ENCODE data around the gene GCH1.
"Not testable (repeated sequence)": the region's sequence is repeated elsewhere in the genome, so short reads cannot be mapped to it uniquely, and the experiment has no call there.

GCH1 gene

DNA sequence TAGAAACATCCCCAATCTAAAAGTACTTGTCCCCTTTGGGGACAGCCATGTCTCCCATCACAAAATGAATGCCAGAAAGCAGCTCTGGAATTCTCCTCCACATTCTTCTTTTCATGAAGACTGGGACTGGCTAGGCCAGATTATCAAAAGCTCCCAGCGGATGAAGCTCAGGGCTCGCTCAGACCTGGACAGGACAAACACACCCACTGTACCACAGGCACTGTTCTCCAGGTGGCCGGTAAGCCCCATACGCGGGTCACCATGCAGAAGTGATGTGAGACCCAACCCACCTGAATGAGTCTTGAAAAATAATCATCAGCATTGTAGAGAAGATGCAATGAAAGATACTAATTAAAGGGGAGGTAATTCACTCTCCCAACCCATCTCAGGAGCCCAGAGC, 85.1 kb downstream of the GCH1 start:
- no peak for DNase-seq

DNA sequence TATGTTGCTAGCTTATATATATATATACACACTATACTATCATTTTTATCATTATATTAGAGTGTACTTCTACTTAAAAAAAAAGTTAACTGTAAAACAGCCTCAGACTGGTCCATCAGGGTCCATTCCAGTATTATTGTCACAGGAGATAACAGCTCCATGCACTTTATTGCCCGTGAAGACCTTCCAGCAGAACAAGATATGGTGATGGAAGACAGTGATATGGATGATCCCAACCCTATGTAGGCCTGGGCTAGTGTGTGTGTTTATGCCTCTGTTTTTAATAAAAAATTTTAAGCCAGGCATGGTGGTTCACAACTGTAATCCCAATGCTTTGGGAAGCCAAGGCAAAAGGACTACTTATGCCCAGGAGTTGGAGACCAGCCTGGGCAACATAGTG, 86.2 kb downstream of the GCH1 start:
- no peak for DNase-seq

DNA sequence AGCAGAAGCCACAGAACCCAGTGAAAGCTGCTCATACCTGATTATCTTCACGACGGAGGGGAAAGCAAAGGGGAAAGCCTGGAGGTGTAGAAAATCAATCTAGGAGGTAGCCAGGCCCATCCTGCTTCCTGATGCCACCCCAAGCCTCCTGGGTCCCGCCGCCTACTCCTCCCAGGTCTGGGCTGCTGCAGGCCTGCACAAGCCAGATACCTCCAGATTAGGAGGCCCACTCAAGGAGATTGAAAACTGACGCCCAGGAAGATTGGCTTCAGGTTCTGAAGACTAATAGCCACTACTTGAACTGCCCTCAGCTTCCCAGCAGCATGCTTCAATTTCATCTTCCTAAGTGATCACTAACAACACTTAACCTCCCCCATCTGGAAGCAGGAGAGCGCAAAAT, 87.1 kb downstream of the GCH1 start:
- DNase-seq: no peak

DNA sequence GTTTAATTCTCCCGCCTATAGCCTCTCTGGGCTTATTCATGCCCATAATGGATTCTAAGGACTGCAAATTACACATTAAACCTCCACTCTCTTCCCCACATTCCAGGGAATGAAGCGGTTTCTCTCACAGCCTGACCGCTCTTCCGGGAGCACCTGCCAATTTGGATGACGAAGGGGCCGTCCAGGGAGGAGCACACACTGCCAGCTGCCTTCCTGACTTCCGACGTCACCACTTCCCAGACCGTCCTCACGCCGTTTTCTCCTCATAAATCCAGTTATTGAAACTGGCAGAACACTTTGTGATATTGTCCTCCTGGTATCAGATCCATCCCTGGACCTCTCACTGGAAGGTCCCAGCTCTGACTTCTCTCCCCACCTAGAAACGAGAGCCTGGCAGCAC, 87.6 kb downstream of the GCH1 start:
- no peak for DNase-seq

DNA sequence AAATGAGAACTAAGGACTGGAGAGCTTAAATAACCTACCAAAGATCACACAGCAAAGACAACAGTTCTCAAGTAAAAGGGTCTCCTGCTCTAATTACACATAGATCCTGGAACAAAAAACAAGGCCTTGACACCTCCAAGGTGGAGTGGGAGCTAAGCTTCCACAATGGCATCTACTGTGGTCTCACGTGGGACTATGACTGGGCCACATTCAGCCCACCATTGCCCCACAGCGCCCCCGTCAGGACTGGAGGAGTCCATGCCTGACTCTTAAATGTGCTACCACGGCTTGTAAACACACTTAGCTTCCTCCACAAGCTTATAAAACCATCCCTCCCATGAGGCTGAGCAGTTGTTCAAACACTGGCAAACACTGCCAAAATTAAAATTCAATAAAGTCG, 88.5 kb downstream of the GCH1 start:
- no peak for DNase-seq

DNA sequence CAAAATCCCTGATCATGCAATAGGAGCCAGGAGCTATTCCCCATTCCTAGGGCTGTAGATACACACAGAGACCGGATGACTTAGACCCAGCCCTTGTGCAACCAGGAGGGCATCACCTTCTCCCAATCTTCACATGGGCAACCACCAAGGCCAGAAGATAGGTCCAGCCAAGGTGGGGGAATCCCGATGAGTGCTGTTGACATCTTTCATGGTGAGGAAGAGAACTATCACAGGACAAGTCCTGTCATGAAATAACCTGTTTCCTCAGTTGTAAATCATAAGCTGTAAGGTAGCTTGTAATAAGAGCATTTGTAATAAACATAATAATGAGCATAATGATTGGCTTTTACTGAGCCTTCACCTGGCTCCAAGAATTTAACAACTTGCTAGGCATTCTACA, 89.5 kb downstream of the GCH1 start:
- no peak for DNase-seq

DNA sequence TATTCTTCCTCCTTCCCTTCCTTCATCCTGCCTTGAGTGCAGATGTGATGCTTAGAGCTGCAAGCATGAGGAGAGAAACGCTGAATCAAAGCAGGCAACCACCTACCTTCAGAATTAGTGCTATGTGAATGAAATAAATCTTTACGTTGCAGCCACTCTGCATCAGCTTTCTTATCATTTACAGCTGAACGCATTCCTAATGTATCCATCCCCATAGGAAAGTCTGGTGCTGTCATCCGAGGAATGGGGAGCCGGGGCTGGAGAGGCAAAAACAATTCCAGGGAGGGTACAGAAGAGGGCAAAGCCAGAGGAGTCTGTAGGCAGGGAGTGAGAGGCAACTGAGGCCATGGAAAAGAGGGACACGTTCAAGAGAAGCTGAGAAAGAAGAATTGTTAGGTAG, 90.0 kb downstream of the GCH1 start:
- DNase-seq: no peak

DNA sequence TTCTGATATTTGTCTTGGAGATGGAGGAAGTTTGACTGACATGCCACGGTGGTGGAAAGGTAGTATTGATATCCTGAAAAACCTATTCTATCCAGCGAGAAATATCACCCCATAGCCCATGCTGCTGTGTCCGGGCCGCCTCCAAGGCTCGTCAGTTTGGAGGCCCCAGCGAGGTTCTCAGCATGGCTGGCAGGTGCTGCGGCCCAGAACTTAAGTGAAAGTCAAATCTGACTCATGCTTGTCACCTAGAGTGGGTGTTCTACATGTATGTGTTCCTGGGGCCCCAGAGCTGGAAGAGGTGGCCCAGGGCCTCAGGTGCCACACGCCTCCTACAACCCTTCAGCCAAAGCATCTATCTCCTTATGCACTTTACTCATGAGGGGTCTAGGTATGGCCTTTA, 92.9 kb downstream of the GCH1 start:
- no peak for DNase-seq

DNA sequence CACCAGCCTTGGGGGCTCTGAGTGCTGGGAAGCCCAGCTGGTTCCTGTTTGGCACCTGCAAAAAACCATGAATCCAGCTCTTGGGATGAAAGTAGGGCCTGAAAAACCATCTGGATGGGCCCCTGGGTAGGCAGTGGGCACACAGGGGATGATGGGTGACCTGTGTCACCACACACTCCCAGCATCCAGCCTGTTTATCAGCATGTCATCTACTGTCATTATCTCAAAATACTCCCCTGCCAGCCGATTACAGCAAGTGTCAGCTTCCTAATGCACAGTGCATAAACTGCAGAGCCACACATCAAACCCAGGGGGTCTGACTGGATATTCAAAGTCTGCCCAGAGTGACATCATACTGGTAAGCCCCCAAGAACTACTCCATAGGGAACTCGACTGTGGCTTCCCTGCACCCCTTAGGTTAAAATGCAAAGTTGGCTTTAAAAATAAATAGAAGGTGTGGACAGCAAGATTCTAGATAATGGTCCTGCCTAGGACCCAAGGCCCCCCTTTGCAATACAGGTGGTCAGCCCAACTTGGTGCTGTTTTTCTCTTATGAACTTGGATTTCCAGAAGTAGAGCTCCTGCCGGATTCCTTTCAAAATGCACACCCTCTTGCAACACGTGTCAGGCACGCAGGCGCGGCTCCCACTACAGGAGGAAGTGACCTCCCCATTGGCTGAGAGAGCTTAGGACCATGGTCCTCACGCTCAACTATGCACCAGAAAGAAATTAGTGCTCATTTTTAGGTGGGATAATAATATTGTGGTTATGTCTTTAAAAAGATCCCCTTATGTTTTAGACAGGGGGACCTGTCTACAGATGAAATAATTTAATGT, 94.1 kb downstream of the GCH1 start:
- DNase-seq: no peak

DNA sequence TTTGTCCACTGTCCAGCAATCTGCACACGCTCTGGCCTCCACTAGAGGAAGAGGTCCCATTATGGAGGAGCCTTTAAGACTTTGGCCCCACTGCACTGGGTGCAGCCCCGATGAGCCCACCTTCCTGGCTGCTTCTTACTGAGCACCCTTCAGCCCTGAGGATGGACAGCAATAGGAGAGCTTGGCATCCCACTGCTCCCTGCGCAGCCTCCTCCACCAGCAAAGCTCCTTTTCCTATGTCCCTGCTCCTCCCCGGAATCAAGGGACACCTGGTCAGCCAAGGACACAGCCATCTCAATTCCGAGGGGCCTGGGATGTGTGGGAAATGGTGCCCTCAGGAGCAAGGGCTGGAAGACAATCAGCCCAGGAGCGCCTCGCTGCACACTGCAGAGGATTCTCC, 94.7 kb downstream of the GCH1 start:
- DNase-seq: no peak

DNA sequence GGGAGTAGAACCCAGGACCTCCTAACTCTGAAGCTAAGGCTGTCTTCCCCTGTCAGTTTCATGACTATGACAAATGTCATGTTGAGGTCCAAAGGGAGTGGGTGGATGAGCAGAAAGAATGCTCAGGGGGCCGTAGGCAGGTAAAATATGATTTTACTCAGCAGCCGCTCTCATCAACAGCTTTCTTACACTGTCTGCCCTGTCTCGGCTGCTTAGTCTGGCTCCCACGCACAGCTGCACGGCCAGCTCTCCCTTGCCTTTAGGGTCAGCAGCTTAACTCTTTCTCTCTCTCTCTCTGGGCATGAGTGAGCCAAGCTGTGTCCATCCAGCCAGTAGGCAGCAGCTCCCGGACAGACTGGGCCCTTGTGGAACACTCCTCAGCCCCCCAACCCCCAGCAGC, 95.2 kb downstream of the GCH1 start:
- DNase-seq: no peak

DNA sequence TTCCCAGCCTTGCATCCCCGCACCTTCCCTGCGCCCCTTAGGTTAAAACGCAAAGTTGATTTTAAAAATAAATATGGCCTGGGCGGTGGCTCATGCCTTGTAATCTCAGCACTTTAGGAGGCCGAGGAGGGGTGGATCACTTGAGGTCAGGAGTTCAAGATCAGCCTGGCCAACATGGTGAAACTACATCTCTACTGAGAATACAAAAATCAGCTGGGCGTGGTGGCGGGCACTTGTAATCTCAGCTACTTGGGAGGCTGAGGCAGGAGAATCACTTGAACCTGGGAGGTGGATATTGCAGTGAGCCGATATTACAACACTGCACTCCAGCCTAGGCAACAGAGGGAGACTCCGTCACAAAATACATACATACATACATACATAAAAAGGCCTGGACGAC, 96.0 kb downstream of the GCH1 start:
- no peak for DNase-seq

DNA sequence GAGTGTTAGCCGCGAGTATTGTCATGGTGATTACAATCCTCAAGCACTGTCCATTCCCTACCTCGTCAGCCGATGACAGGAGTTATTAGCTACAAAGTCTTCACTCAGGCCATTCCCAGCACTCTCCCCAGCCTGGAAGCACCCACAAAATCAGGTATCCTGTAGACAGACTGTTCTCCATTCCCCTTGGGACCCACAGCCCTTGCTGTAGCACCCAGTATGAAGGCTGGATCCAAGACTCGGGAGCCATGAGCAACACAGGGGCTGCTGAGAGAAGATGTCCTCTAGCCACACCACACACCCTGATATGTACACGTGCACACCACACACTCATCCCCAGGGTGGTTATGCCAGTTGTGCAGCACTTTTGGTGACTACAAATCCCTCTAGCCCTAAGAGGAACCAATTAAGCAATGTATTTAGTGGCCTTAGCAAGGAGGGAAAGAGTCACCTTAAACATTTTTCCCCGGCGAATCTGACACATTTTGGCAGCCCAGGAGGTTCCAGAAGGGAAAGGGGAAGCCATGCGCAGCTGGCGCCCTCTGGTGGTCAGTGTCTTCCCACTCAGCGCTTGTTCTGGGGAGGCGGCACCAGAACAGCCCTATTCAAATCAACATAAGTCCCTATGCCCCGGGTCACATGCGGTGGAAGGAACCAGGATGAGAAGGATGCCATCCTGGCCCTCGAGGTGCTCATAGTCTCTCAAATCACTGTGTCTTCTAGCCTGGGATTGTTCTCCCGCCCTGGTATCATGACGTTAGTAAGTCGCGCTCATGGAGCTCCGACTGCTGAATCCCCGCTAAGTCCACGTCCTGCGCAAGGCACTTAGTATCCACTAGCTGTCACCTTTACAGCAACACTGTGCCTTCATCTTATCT, 96.9 kb downstream of the GCH1 start:
- DNase-seq: peak; percentile 68

DNA sequence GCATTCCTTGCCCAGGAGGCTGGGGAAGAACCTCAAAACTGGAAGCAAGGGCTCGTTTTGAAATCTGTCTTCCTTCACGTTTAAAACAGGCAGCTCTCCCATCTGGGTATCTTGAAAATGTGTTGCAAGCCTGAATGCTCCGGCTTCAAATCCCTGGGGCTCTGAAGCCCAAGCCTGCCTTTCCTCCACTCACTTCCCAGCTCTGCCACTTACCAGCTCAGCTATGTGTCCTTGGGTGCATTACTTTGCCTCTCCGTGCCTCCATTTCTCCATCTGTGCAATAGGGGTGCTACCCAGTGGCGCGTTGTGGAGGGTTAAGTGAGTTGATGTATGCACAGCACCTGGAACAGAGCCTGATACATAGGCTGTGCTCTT, 97.6 kb downstream of the GCH1 start:
- no peak for DNase-seq

DNA sequence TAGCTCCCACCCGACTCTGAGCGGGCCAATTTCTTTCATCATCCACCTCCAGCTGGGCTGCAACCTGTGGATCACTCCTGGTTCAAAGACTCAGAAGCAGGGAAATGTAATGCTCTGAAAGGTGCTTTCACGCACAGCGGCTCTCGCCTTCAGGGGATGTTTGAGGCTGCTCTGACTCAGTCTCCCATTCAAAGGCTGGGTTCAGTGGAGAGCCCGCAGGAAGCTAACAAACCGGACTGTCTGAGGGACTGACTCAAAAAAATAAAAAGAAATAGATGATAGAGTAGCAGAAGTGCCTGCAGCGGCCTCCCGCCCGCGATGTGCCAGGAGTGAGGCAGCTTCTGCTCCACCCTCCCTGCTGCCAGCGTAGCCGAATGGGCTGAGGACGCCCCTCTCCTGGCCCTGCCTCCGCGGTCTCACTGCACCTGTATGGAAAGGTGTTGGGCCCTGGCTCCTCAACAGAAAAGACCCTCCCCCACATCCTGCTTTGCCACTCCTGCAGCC, 98.0 kb downstream of the GCH1 start:
- no peak for DNase-seq

DNA sequence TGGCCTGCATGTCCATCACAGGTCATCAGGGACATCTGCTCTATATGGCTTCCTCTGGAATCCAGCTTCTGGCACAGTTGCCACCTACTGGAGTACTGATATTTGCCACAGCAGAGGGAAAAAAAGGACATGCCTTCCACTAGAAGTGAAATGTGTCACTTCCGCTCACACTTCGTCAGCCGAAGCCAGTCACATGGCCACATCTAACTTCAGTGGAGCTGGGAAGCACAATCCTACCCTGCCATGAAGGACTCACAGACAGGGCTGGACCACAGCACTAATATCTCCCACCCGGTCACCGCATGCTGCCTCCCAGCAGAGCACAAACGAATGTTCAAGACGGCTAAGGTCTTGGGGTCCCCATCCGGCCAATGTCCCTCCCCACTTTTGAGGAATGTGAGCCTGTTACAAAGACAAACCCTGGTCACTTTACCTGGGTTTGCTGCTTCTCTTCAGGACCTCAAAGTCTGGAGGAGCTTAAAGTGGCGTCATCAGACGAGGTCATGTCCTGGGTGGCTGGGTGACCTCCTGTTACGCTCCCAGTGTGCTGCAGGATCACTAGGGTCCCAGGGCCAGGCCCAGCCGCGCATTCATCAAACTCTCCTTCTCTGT, 98.6 kb downstream of the GCH1 start:
- DNase-seq: no peak

DNA sequence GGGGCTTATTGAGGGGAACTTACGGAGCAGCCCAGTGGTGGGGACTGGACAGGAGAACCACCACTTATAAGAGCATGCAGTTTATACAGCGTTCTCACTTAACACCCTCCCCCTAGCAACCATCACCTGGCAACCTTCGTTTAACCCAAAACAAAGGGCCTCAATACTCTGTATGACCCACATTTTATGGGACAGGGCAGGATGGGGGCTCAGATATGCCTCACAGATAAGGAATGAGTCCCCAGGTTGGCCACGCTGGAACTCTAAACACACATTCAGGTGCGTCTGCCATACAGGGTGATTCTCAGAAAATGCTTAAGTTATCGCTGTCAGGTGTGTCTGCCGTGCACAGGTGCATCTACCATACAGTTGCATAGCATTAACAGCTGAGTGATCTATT, 99.2 kb downstream of the GCH1 start:
- no peak for DNase-seq

DNA sequence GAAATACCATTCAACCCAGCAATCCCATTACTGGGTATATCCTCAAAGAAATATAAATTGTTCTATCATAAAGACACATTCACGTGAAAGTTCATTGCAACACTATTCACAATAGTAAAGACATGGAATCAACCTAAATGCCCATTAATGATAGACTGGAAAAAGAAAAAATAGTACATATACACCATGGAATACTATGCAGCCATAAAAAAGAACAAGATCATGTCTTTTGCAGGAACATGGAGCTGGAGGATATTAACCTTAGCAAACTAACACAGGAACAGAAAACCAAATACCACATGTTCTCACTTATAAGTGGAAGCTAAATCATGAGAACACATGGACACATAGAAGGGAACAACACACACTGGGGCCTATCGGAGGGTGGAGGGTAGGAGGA, 101.1 kb downstream of the GCH1 start:
- DNase-seq: not testable (repeated sequence)

DNA sequence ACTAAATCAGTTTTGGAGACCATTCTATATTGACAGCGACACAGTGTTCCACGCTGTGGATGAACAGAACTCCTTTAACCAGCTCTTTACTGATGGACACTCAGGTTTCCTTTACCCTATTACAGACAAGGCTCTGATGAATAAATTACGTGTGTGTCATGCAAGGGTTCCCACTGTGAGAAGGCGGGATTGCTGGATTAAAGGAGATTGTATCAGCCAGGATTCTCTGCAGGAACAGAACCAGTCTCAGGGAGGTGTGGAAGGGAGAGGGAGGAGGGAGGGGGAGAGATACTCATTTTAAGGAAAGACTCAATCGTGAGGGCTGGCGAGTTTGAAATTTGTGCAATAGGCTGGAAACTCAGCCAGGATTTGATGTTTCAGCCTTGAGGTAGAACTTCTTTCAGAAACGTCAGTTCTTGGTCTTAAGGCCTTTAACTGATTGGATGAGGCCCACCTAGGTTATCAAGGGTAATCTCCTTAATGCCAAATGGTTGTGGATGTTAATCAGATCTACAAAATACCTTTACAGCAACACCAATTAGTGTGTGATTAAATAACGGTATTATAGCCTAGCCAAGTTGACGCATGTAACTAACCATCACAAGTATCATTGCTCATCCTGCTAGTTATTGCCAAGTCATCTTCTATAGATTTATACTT, 104.0 kb downstream of the GCH1 start:
- no peak for DNase-seq

DNA sequence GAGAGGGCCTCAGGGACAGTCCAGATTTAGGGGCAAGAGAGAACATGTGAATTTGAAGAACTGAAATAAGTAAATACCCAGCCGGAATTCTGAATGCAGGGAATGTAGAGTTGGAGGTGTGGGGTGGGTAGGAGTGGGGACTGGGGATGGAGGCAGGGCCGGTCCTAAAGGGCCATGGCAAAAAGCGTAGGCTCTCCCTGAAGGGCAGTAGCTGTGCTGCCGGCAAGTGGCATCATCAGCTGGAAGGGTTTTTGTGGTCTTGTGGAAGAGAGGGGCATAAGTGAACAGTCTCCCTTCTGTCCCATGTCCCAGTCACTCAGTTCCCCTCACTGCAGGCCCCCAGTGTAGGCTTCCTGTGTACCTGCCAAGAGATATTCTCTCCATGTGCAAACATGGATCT, 104.6 kb downstream of the GCH1 start:
- DNase-seq: no peak

DNA sequence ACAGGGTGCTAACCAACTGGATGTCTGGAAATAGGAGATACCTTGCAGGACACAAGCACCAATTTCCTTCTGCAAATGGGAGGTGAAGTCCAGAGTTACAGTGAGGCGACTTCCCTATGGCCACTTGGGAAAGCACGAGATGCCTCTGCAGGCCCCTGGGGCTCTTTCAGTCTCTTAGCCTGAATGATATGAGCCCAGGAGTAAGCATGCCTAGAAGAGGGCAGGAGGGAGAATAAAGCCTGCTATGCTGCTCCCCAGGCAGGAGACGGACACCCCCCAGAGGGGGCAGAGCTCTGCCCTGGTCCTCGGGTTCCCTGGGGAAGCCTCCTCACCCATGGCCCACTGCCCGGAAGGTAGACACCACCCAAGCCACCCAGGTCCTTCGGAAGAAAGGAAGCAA, 105.1 kb downstream of the GCH1 start:
- DNase-seq: no peak

DNA sequence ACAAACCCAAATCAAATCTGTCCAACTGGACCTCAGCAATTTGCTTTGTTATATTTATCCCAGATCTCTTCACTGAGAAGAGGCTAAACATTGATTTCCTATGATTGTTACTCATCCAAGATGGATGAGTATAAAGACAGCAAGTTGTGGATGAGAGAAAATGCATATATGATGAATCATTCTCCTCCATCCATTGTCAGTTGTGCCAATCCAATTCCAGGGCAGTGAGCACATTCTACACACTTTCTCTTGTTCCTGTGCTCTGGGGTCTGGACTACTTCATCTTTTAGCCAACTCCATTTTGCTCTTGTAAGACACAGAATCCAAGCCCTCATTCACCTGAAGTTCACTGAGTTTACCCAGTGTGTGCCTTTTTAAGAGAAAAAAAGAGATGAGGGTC, 105.7 kb downstream of the GCH1 start:
- DNase-seq: no peak

DNA sequence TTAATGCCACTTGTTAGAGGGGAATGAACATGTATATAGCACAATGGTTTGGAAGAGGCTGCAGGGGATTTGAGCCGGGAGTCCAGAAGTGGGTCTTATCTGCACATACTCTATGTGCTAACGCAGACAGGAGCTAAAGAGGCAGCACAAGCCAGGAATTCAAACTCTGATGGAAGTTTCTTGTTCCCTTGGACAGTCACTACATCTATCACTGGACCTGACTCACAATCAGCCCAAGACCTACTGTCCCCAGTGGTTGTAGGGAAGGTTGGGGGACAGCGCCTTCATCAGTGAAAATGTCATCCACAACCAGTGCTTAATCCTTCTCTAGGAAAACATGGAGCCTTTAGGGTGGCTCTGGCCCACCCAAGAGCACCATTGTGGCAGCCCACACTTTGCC, 107.8 kb downstream of the GCH1 start:
- no peak for DNase-seq
